A549 (cell line): ENCODE measurements around the gene PBX3.

ENCODE experiments used
- EP300 ChIP-seq, 2 experiments: fragments of >200 bp; sonication (Bioruptor Twin); formaldehyde crosslinking; IDR thresholded peaks; 2 replicates in 1 of 2; 3 replicates in 1 of 2; pipeline ENCODE4 v1.6.1; 2016 to 2017
- ESRRA ChIP-seq: fragments of 150-350 bp; IDR thresholded peaks from 2 replicates; pipeline ENCODE4 v1.6.1; 2014; ENCODE audit warnings: mild to moderate bottlenecking, low read length, borderline replicate concordance
- POLR2A ChIP-seq: IDR thresholded peaks from 2 replicates; pipeline ENCODE4 v1.6.1; 2012; ENCODE audit warnings: mild to moderate bottlenecking, low read length
- RAD21 ChIP-seq, 2 experiments: fragments of >200 bp in 1 of 2; sonication (Bioruptor Twin) in 1 of 2; formaldehyde crosslinking in 1 of 2; IDR thresholded peaks in 1 of 2; conservative IDR thresholded peaks in 1 of 2; 2 replicates in 1 of 2; 3 replicates in 1 of 2; pipeline ENCODE4 v1.6.1; 2012 to 2018; ENCODE audit warnings: inconsistent platforms in 1 of 2
- RFX5 ChIP-seq: fragments of 450-650 bp; IDR thresholded peaks from 2 replicates; pipeline ENCODE4 v1.7.1; 2014; ENCODE audit warnings: antibody characterized with exemption, mild to moderate bottlenecking, moderate library complexity
- RNF2 ChIP-seq: fragments of 200-600 bp; sonication (generic); IDR thresholded peaks from 2 replicates; pipeline ENCODE4 v1.6.1; 2016; ENCODE audit warnings: low read depth, mild to moderate bottlenecking, antibody characterized with exemption, moderate library complexity, borderline replicate concordance
- TP53 ChIP-seq: fragments of 250-450 bp; sonication (Bioruptor Pico); IDR thresholded peaks from 2 replicates; pipeline ENCODE4 v1.5.0; 2021; ENCODE audit warnings: mild to moderate bottlenecking, moderate library complexity
- ZNF302 ChIP-seq: fragments of 250-450 bp; sonication (Bioruptor Pico); IDR thresholded peaks from 2 replicates; pipeline ENCODE4 v1.9.0; 2021; ENCODE audit warnings: inconsistent platforms, mild to moderate bottlenecking, moderate library complexity
- ZSCAN20 ChIP-seq: fragments of 250-450 bp; sonication (Bioruptor Pico); IDR thresholded peaks from 2 replicates; pipeline ENCODE4 v1.8.0; 2022; ENCODE audit warnings: mild to moderate bottlenecking, moderate library complexity
- TF ChIP-seq, protein P1 (sequence below): fragments of >200 bp; sonication (Bioruptor Twin); formaldehyde crosslinking; IDR thresholded peaks from 3 replicates; pipeline ENCODE4 v1.5.1; 2016
- TF ChIP-seq, protein P2 (sequence below): fragments of 200-600 bp; sonication (generic); IDR thresholded peaks from 2 replicates; pipeline ENCODE4 v1.6.1; 2016; ENCODE audit warnings: antibody characterized with exemption, mild to moderate bottlenecking, moderate library complexity
- TF ChIP-seq, protein P3 (sequence below): IDR thresholded peaks from 2 replicates; pipeline ENCODE4 v1.6.1; 2012
- TF ChIP-seq, protein P4 (sequence below): IDR thresholded peaks from 2 replicates; pipeline ENCODE4 v1.6.1; 2012
- TF ChIP-seq, protein P5 (sequence below): fragments of 250-450 bp; sonication (Bioruptor Pico); IDR thresholded peaks from 2 replicates; pipeline ENCODE4 v1.5.0; 2021; ENCODE audit warnings: mild to moderate bottlenecking, moderate library complexity, borderline replicate concordance

DNA sequence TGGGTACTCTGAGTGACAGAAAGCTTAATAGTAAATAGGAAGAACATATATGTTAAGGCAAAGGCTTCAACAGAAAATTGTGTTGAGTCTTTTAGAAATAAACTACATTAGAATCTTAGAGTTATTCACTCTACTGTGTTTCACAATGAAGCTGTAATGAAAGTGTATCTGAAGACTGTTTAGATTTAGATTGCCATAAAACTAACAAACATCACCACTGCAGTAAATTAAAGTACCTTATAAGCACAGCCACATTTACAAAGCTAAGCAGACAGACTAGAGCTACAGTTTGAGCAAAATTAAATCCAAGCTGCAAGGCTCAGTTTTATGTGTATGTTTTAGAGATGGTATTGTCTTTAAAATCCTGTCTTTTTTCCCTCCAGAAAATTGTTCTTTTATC, 172.4 kb downstream of the PBX3 start:
- TF ChIP-seq, protein P1, sequence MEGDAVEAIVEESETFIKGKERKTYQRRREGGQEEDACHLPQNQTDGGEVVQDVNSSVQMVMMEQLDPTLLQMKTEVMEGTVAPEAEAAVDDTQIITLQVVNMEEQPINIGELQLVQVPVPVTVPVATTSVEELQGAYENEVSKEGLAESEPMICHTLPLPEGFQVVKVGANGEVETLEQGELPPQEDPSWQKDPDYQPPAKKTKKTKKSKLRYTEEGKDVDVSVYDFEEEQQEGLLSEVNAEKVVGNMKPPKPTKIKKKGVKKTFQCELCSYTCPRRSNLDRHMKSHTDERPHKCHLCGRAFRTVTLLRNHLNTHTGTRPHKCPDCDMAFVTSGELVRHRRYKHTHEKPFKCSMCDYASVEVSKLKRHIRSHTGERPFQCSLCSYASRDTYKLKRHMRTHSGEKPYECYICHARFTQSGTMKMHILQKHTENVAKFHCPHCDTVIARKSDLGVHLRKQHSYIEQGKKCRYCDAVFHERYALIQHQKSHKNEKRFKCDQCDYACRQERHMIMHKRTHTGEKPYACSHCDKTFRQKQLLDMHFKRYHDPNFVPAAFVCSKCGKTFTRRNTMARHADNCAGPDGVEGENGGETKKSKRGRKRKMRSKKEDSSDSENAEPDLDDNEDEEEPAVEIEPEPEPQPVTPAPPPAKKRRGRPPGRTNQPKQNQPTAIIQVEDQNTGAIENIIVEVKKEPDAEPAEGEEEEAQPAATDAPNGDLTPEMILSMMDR = no peak
- TF ChIP-seq POLR2A = no peak
- no peak for TF ChIP-seq RAD21 (conservative IDR thresholded peaks at IDR 0.05 in 1 of 2, IDR thresholded peaks at IDR 0.05 in 1 of 2)
- TF ChIP-seq EP300 (IDR thresholded peaks at IDR 0.05) = no peak
- TF ChIP-seq RNF2 = no peak
- TF ChIP-seq, protein P2, sequence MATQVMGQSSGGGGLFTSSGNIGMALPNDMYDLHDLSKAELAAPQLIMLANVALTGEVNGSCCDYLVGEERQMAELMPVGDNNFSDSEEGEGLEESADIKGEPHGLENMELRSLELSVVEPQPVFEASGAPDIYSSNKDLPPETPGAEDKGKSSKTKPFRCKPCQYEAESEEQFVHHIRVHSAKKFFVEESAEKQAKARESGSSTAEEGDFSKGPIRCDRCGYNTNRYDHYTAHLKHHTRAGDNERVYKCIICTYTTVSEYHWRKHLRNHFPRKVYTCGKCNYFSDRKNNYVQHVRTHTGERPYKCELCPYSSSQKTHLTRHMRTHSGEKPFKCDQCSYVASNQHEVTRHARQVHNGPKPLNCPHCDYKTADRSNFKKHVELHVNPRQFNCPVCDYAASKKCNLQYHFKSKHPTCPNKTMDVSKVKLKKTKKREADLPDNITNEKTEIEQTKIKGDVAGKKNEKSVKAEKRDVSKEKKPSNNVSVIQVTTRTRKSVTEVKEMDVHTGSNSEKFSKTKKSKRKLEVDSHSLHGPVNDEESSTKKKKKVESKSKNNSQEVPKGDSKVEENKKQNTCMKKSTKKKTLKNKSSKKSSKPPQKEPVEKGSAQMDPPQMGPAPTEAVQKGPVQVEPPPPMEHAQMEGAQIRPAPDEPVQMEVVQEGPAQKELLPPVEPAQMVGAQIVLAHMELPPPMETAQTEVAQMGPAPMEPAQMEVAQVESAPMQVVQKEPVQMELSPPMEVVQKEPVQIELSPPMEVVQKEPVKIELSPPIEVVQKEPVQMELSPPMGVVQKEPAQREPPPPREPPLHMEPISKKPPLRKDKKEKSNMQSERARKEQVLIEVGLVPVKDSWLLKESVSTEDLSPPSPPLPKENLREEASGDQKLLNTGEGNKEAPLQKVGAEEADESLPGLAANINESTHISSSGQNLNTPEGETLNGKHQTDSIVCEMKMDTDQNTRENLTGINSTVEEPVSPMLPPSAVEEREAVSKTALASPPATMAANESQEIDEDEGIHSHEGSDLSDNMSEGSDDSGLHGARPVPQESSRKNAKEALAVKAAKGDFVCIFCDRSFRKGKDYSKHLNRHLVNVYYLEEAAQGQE = no peak
- no peak for TF ChIP-seq ZSCAN20 (CRISPR knock-in tag)
- TF ChIP-seq, protein P3, sequence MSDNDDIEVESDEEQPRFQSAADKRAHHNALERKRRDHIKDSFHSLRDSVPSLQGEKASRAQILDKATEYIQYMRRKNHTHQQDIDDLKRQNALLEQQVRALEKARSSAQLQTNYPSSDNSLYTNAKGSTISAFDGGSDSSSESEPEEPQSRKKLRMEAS = no peak
- TF ChIP-seq, protein P4, sequence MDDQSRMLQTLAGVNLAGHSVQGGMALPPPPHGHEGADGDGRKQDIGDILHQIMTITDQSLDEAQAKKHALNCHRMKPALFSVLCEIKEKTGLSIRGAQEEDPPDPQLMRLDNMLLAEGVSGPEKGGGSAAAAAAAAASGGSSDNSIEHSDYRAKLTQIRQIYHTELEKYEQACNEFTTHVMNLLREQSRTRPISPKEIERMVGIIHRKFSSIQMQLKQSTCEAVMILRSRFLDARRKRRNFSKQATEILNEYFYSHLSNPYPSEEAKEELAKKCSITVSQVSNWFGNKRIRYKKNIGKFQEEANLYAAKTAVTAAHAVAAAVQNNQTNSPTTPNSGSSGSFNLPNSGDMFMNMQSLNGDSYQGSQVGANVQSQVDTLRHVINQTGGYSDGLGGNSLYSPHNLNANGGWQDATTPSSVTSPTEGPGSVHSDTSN = no peak
- TF ChIP-seq ESRRA = no peak
- TF ChIP-seq, protein P5, sequence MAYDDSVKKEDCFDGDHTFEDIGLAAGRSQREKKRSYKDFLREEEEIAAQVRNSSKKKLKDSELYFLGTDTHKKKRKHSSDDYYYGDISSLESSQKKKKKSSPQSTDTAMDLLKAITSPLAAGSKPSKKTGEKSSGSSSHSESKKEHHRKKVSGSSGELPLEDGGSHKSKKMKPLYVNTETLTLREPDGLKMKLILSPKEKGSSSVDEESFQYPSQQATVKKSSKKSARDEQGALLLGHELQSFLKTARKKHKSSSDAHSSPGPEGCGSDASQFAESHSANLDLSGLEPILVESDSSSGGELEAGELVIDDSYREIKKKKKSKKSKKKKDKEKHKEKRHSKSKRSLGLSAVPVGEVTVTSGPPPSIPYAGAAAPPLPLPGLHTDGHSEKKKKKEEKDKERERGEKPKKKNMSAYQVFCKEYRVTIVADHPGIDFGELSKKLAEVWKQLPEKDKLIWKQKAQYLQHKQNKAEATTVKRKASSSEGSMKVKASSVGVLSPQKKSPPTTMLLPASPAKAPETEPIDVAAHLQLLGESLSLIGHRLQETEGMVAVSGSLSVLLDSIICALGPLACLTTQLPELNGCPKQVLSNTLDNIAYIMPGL (CRISPR knock-in tag) = no peak
- no peak for TF ChIP-seq ZNF302 (CRISPR knock-in tag)
- no peak for TF ChIP-seq TP53 (CRISPR knock-in tag)
- TF ChIP-seq RFX5 = no peak
